Measurements from ENCODE around the gene PLEKHN1. TPM values are rescaled to one million over a fixed set of nuclear protein-coding genes. Genes with fewer than 3 reads are reported as not detected.
"Not testable (repeated sequence)": the region's sequence is repeated elsewhere in the genome, so short reads cannot be mapped to it uniquely, and the experiment has no call there.

The PLEKHN1 gene
- polyA plus RNA-seq, 3 donors, result 0.22 to 1.1 (median 0.38) TPM

- no peak overlapping the region for H3K27ac ChIP-seq (ENCODE audit: low read depth, low read length)
- 0 to 1% (median 1%) methylated on average over 61 to 86 of the region's 86 CpGs for WGBS, 3 donors
Measured at GRCh38 chr1:940107-941014, 25.9 kb upstream of the PLEKHN1 start.

- no peak overlapping the region for H3K27ac ChIP-seq (ENCODE audit: low read depth, low read length)
Measured at GRCh38 chr1:941015-941587, 25.2 kb upstream of the PLEKHN1 start.

GRCh38 chr1:941588-942383 lies 24.5 kb upstream of the PLEKHN1 start:
- H3K27ac ChIP-seq (ENCODE audit: low read depth, low read length), result no peak overlapping the region
- WGBS, 3 donors, result 0 to 1% (median 0%) methylated on average over 33 to 78 of the region's 98 CpGs

More at GRCh38 chr1:941015-941587, 25.2 kb upstream of the PLEKHN1 start:
- WGBS, 3 donors, result 2 to 4% (median 3%) methylated on average over 26 to 36 of the region's 36 CpGs

GRCh38 chr1:942411-942821 lies 23.9 kb upstream of the PLEKHN1 start:
- WGBS, 3 donors, result 0 to 2% (median 1%) methylated on average over 19 to 48 of the region's 48 CpGs

DNA sequence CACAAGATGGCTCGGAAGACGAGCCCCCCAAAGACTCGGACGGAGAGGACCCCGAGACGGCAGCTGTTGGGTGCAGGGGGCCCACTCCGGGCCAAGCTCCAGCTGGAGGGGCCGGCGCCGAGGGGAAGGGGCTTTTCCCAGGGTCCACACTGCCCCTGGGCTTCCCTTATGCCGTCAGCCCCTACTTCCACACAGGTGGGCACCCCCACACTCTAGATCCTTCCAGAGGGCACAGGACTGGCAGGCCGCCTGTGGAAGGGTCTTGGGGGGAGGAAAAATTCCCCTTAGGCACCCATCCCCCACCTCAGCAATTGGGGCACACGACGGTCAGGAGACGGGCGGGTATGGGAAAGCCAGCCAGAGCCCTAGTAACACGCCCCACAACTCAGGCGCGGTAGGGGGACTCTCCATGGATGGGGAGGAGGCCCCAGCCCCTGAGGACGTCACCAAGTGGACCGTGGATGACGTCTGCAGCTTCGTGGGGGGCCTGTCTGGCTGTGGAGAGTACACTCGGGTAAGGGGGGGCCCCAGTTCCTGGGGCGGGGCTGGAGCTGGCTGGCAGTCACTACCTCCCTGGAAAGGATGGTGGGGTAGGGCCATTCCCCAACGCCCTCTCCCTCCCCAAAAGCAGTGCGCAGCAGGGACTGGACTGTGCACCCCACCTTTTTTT lies 23.3 kb upstream of the PLEKHN1 start:
- 11 to 19% (median 15%) methylated on average over 26 to 27 of the region's 27 CpGs for WGBS, 3 donors
- no peak overlapping the region for H3K27ac ChIP-seq (ENCODE audit: low read depth, low read length)

More at GRCh38 chr1:942411-942821, 23.9 kb upstream of the PLEKHN1 start:
- H3K27ac ChIP-seq (ENCODE audit: low read depth, low read length), result no peak overlapping the region

DNA sequence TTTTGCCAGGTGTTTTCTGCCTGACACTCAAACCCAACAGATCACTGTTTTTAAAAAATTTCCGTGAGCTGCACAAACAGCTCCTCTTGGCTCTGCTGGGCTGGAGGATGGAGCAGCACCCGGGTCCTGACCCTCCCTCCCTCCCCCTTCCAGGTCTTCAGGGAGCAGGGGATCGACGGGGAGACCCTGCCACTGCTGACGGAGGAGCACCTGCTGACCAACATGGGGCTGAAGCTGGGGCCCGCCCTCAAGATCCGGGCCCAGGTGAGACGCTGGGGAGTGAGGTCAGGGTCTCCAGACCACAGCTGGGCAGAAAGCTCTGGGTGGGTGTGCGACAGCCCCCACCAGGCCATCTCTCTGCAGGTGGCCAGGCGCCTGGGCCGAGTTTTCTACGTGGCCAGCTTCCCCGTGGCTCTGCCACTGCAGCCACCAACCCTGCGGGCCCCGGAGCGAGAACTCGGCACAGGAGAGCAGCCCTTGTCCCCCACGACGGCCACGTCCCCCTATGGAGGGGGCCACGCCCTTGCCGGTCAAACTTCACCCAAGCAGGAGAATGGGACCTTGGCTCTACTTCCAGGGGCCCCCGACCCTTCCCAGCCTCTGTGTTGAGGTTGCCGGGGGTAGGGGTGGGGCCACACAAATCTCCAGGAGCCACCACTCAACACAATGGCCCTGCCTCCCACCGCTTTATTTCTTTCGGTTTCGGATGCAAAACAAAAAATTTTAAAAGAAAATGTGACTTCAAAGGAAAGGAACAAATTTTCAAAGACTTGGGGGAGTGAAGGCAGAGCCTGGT lies 22.5 kb upstream of the PLEKHN1 start:
- H3K27ac ChIP-seq (ENCODE audit: low read depth, low read length), result no peak overlapping the region
- WGBS, 3 donors, result 65 to 80% (median 65%) methylated on average over 27 of the region's 27 CpGs

DNA sequence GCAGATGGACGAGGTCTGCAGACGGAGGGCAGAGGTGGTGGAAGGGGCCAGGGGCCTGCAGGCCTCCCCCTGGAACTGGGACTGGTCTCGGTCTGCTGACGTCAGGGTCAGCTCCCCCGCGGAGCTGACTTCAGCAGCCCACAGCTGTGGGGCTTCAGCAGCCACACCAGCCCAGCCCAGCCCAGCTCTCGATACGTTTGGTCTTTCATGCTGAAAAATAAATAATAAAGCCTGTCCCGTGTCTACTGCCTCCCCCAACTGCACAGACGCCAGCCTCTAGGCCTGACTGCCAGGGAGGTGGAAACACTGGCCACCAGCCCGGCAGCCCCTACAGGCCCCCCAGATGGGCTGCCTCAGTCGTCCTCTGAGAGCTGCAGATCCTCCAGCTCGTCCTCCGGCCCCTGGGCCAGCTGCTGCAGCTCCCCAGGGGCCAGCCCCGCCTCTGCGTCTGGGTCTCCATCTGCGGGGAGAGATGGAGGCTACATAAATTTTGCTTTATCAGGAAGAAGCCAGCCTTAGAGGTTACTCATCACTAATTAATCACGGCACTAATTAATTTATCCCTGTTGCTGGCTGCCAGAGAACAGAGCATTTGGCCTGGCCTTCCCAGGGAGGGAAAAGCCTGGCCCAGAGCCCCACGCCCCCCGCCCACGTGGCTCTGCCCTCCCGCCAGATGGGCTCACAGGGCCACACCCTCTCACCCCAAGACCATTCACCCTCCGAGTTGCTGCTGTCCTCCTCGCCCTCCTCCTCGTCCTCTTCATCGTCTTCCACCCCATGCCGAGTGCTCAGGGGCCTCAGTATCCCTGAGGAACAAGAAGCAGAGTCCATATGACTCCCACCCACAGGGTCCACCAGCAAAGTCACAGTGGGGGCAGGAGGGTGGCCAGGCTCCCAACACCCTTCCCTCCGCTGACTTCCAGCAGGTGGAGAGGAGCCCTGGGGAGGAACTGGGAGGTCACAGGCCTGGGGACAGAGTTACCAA lies 21.6 kb upstream of the PLEKHN1 start:
- 53 to 74% (median 59%) methylated on average over 28 of the region's 28 CpGs for WGBS, 3 donors
- no peak overlapping the region for H3K27ac ChIP-seq (ENCODE audit: low read depth, low read length)

DNA sequence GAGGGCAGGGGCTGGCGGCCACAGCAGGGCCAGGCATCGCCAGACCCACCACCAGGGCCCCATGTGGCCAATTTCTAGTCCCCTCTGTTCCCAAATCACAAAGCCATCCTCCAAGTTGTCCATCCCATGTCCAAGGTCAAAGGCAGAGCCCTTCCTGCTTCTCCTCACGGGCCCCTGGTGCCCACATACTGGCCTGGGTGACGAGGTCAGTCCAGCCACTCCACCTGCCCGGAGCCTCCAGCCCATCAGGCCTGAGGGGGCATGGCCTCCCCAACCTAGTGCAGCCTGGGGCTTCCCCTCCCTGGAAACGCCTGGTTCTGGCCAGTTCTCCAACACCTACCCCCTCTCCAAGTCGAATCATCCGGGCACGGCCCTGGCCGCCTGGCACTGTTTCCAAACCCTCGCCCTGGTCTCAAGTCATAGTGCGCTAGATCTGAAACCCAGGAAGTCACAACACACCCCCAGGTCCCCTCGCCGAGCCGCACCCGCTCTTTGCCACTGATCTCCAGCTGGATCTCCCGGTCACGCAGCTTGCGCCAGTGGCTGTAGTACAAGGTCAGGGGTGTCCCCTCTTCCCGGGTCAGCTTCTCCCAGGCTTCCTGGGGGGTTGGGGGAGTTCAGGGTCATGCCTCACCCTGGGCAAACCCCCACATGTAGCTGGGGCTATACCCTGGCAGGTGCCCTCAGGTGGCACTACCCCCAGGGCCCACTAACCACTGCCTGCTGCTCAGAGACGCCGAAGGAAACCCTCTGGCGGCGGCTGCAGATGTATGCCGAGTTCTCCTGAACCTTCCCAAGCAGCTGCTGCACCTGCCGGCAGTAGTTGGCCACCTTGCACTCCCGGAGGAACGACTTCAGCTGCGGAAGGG lies 20.4 kb upstream of the PLEKHN1 start:
- H3K27ac ChIP-seq (ENCODE audit: low read depth, low read length), result no peak overlapping the region
- WGBS, 3 donors, result 91 to 93% (median 93%) methylated on average over 29 of the region's 29 CpGs

GRCh38 chr1:946811-947210 lies 19.5 kb upstream of the PLEKHN1 start:
- WGBS, 3 donors, result 89 to 95% (median 94%) methylated on average over 13 of the region's 13 CpGs
- not testable (repeated sequence) for H3K27ac ChIP-seq (ENCODE audit: low read depth, low read length)

GRCh38 chr1:947958-948357 lies 18.3 kb upstream of the PLEKHN1 start:
- no peak overlapping the region for H3K27ac ChIP-seq (ENCODE audit: low read depth, low read length)
- WGBS, 3 donors, result 94 to 98% (median 95%) methylated on average over 12 to 15 of the region's 15 CpGs

DNA sequence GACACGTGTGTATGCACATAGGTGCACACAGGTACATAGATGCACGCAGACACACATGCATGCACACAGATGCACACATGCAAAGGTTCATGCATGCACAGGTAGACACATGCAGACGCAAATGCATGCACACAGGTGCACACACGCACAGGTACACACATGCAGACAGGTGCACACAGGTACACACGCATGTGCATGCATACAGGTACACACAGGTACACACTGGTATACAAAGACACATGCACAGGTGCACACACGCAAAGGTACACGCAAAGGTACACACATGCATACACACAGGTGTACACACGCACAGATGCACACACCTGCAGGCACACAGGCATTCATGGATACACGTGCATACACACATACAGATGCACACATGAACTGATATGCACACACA lies 16.0 kb upstream of the PLEKHN1 start:
- no peak overlapping the region for H3K27ac ChIP-seq (ENCODE audit: low read depth, low read length)
- 87 to 96% (median 93%) methylated on average over 9 of the region's 9 CpGs for WGBS, 3 donors

DNA sequence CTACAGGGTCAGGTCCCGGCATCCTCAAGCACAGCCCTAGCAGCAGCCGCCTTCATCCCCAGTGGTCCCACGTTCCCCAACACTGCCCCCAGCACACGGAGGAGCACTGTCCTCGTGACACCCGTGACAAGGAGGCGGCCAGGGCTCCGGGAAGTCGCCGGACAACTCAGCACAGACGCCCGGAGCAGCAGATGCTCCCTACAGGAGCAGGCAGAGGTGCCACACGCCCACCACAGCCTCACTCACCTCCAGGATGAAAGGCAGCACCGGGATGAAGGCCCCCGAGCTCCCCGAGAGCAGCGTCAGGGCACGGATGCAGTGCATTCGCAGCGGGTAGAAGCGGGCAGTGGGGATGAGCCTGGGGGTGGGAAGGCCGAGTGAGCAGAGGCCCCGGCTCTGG lies 15.4 kb upstream of the PLEKHN1 start:
- no peak overlapping the region for H3K27ac ChIP-seq (ENCODE audit: low read depth, low read length)
- 95% methylated on average over 22 to 23 of the region's 23 CpGs for WGBS, 3 donors

DNA sequence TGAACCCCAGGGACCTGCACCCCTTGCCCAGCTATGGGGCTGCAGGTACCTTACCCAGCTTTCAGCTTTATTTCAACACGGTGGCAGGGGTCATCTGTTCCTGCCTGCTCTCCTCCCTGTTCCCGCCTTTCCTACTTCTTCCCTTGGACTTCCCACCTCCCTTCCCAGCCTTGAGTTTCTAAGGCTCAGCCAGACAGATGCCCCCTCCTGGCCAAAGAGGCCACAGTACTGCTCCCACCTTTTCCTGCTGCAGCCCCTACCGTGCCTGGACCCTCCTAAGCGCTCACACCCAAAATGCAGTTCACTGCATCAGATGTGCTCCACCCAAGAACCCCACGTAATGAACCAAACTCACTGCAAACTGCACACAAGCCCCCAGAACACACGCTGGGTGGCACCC lies 14.9 kb upstream of the PLEKHN1 start:
- H3K27ac ChIP-seq (ENCODE audit: low read depth, low read length), result no peak overlapping the region
- 76 to 82% (median 77%) methylated on average over 6 of the region's 6 CpGs for WGBS, 3 donors

DNA sequence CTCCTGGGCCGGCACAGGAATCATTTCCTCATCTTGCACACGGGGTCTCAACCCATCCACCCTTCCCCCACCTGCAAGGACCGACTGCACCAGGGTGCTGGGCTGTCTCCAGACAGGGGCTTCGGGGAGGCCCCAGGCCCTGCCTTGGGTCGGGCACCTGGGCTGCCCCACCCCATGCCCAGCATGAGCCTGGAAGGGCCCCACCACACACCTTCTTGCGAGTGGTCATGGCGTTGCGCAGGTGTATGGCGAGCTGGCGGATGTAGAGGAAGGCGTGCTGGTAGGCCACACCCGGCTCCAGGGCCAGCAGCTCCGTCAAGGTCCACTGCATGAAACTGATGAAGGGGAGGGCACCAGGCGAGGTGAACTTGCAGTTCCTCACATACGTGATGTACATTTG lies 14.1 kb upstream of the PLEKHN1 start:
- WGBS, 3 donors, result 91 to 94% (median 92%) methylated on average over 15 of the region's 15 CpGs
- no peak overlapping the region for H3K27ac ChIP-seq (ENCODE audit: low read depth, low read length)

- H3K27ac ChIP-seq (ENCODE audit: low read depth, low read length), result no peak overlapping the region
- WGBS, 3 donors, result 79 to 93% (median 89%) methylated on average over 7 of the region's 7 CpGs
Measured at GRCh38 chr1:952603-953002, 13.7 kb upstream of the PLEKHN1 start.

Data from adipose tissue (tissue), 3 donors.